Activated CD8-positive, alpha-beta memory T cell treated with anti-CD3 and anti-CD28 coated beads, Interleukin-2, amount 50 U/mL, for 24 hours (primary cell): ENCODE results near the gene MPP3.
"Not testable (repeated sequence)": the region's sequence is repeated elsewhere in the genome, so short reads cannot be mapped to it uniquely, and the experiment has no call there.

ENCODE experiments used
- DNase-seq: peaks from one replicate; pipeline ENCODE4 v3.0.0-alpha.2; 2020; ENCODE audit errors: extremely low read depth

Gene MPP3, protein sequence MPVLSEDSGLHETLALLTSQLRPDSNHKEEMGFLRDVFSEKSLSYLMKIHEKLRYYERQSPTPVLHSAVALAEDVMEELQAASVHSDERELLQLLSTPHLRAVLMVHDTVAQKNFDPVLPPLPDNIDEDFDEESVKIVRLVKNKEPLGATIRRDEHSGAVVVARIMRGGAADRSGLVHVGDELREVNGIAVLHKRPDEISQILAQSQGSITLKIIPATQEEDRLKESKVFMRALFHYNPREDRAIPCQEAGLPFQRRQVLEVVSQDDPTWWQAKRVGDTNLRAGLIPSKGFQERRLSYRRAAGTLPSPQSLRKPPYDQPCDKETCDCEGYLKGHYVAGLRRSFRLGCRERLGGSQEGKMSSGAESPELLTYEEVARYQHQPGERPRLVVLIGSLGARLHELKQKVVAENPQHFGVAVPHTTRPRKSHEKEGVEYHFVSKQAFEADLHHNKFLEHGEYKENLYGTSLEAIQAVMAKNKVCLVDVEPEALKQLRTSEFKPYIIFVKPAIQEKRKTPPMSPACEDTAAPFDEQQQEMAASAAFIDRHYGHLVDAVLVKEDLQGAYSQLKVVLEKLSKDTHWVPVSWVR

DNA sequence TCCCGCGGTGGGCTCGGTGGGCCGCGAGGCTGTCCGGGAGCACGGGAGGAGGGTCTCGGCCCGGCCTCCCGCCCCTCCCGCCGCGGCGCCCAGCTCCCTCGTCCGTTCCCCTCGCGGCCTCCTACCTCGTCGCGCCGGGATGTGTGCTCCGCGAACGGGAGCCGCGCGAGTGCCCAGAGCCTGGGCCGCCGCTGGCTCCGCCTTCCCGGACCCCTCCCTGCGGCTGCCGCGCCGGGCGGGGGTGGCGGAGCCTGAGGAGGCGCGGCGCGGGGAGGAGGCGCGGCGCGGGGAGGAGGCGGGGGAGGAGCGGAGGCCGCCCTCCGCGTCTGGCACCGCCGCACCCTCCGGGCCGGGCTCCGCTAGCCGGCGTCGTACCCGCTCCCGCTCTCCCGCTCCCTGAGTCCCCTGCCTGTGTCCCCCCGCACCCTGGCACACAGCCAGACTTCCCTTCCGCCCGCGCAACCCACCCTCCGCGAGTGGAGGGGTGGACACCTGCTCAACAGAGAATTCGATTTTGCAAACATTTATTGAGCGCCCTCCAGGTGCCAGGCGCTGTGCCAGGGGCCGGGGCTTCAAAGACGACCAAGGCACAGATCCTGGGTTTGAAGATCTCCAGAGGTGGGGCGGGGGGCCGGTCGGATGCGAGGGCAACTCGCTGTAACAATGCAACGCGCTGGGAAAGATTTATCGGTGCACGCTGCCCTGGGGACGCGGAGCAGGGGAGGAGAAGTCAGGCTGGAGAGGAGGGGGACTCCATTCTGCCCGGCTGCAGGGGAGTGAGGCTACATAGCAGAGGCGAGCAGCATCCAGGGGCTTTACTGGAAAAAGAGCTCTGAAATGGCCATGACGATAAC lies at the start of gene MPP3:
MPP3 (minus strand) TSS at position 171 of the 854 bp plus-strand sequence. CDS start 1,240 bp downstream, outside the sequence.
- DNase-seq: no peak

DNA sequence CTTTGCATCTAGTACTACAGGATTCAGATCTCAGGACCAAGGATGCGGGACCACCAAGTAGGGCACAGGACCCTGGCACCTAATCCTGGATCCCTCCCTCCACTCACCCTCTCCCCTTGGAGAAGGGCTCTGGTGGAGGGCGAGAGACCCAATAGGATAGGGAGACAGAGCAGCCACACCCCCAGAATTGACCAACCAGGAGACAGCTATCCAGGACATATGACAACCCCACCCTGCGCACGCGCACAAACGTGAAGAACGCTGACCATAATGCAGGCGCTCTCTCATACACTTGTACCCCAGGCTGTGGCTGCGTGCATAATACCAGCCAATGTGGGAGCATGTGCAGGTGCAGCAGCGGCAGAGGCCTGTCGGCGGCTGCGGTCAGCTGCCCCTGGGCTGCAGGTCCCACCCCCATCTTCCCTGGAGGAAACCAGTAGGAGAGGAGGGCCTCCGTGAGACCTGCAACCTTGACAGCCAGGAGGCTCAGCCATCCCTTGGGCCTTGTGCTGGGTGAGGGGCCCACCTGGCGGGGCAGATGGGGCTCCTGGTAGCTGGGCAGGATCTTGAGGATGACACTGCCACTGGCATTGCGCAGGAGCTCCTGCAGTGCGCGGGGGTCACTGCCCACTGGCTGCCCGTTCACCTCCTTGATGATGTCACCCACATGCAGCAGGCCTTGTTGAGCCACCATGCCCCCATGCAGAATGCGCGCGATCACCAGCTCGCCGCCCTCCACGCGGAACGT lies 49.0 kb upstream of the MPP3 start:
- DNase-seq: no peak

DNA sequence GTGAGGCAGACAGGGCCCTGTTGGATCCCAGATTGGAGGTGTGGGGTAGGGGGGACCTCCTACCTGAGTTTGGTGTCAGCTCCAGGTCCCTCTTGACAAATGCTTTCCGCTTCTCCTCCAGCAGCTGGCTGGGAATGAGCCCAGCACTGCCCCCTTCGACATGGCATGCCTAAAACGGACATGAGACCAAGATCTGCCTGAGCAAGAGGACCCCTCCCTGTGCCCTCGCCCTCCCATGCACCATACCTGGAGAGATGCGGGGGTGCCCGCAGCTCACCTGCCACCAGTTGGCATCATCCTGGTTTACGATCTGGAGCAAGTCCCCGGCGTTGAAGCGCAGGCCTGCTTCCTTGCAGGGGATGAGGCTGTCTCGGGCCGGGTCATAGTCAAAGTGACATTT lies 48.2 kb upstream of the MPP3 start:
- no peak for DNase-seq

DNA sequence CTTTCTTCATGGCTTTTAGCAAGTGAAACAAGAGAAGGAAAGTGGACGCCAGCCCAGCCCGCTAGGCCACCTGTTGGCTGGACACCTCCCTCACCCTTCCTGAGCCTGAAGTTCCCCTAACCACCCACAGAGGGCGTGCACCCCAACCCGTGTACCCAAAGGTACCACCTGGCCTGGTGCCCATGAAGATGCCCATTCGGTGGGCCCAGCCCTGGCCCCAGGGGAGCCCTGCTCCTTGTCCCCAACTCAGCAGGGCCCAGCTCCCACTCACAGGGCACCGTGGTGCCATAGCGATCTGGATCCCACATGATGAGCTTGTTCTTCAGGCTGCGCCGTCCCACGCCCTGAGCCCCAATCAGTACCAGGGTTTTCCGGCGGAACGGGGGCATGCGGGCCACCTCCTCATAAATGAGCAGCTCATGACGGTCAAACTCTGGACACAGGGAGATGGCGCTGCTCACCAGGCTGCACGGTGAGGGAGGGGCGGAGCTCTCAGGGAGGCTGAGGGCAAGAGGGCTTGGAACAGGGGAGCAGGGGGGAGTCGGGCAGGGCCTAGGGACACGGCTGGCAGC lies 47.6 kb upstream of the MPP3 start:
- DNase-seq: no peak

DNA sequence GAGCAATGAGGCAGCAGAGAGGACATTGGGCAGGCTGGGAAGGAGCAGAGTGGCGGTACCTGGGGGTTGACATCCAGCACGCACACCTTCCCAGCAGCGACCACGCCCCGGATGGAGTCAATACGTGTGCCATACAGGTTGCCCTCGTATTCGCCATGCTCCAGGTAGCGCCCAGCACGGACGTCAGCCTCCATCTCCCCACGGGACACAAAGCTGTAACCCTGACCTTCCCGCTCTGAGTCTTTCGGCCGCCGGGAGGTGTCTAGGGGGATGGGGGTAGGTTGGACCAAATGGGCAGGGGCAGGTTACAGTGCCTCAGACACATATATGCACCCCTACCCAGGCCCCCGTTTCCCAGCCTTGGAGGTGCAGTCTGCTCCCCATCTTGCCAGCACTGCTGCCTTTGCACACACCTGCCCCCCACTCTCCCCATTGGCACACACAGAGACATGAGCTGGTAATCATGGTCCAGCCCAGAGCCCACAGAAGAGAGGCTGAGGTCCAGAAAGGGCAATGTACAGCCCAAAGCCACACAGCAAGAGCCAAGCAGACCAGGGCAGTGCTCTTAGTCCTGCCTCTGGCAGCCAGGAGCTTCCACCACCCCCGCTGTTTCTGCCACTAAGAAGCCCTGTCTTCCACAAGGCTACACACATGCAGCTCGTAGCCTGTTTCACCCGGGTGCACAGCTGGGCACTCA lies 46.9 kb upstream of the MPP3 start:
- DNase-seq: no peak

DNA sequence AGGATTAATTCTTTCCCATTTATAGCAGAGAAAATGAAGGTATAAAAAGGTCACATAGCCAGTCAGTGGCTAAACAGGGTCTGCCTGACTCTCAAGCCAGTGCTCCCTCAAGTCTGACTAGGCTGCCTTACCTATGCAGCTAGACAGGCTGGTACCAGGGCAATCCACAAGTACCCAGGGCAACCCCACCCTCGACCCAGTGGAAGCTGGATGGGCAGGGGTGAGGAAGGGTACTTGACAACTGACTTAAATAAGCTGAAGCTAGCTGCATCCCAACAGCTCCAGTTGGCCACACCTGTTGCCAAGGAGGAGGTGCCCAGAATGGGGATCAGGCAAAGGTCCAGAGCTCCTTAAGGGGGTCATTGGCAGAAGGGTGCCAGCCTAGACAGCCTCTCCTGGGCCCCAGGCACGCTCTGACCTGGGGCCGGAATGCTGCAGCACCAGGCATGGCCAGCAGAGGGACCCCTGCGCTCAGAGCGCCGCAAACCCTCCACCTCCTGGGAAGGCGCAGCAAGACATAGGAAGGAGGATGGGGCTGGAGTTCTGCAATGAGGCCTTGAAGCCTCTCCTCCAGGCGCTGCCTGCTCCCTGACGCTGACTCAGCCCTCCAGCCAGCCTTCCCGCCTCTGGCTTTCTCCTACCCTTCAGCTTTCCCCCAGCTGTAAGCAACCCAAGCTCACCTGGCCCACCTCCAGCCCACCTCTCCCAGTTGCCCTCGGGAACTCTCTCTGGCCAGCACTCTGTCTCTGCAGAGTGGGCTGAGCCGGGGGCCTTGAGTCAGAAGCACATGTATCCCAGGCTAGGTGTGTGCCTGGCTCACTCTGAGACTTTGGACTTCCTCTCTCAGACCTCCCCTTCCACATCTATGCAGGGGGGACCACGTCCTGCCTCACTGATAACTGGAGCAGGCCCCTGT lies 45.6 kb upstream of the MPP3 start:
- DNase-seq: peak; percentile 6

DNA sequence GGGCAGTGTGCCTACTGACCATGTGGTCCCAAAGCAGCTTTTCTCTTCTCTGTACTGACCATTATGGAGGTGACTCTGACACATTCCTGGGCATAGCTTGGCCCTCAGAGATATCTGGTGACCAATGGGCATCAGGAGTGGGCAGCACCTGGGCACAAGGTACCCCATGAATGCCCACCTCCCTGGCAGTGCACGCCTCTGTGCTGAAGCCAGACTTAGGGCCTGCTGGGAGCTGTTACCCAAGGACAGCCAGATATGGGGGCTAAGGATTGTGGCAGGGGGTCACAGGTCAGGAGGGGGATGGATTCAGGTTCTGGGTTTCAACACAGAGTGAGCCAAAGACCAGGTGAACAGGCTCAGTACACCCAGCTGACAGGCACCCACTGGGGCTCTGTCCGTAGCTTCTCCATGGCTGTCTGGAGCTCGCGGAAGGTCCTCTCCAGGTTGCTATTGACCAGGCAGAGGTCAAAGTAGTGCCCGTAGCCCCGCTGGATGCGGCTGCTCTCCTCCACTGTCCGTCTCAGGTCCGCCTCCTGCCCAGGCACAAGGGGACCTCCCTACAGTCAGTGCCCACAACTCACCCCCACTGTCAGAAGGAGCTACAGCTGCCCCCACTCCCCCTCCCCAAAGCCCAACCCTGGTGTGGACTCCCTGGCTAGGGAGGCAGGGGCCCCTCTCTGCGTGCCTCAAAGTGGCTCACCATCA lies 44.7 kb upstream of the MPP3 start:
- DNase-seq: no peak

DNA sequence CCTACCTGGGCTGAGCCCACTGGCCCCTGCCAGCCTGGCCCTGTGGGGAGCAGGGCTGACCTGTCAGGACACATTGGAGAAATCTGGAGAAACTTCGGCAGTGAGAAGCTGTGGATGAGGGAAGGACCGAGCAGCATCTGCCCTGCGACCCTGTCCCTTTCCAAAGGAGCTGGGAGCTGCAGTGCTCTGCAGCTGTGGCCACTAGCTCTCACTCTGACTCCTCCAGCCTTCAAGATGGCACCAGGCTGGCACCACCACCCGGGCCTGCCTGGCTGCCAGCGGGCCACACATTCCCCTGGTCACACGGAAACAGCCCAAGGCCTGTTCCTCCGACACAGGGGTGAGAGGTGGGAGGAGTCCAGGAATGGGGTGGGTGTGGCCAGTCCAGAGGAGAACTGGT lies 44.1 kb upstream of the MPP3 start:
- DNase-seq: no peak

DNA sequence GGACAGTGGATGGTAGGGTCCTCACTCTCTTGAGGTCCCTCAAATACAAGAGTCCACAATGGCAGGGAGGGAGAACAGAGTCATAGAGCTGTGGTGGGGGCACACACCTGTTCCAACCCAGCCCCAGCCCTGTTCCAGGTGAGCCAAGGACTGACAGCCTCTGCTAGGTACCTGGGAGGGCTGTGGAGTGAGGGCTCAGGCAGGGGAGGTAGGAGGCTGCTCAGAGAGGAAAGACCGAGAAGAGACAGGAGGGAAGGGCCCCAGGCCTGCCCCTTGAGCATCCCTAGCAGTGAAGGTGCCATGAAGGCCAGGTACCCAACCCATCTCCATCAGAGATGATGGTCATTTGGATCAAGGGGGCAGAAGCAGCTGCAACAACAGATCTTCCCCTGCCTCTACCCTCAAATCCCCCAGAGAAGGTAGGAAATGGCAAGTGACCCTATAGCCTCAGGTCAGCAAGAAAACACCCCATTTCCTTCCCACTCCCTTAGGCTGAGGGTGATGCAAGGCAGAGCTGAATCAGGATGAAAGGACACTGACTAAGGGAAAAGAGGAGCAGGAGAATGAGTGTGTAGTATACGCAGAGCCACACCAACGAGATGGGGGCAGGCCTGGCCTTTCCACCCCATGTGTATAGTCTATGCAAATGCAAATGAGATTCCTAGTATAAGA lies 42.7 kb upstream of the MPP3 start:
- no peak for DNase-seq

DNA sequence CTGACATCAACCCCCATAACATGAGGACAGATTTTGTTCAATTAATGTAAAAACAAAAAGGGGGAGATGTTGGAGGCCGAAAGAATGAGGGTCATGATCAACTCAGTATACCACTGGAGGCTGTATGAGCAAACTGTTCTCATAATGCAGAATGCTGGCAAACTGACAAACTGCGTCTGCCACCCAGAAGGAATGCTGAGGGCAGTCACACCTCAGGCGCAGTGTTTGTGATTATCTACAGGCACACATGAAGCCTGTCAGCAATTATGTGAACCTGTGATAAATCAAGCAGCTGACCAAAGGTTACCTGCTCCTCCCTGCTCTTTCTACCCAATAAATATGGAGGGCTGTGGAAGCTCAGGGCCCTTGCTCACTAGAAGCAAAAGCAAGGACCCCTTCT lies 41.3 kb upstream of the MPP3 start:
- DNase-seq: no peak

DNA sequence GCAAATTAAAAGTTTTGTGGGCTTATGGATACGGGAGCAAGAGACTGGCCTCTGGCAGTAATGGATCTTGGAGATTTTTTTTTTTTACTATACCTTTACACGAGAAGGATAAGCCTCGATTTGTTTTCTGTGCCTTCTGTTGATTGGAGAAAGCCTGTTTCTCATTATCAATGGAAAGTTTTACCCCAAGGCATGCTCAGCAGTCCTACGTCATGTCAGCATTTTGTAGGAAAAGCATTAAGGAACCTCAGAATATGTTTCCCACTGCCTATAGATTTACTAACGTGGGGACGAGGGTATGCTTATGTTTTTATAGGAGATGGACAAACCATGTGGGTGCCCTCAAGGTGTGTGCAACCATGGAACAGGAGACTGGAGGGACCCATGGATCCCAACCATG lies 40.9 kb upstream of the MPP3 start:
- DNase-seq: no peak

DNA sequence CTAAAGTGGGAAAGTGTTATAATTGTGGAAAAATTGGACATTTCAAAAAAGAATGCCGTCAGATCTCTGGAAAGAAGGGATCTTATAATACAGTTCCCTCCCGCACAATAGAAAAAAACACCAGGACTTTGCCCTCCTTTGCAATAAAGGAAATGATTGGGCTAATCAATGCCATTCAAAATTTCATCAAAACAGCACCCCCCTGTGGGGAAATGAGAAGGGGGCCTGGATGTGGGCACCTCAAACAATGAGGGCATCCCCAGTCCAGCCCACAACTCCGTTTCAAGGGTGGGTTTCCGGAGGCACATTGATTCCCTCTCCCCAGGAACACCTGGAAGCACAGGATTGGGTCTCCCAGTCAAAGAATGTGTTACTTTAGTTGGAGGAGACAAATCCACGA lies 40.1 kb upstream of the MPP3 start:
- DNase-seq: no peak

DNA sequence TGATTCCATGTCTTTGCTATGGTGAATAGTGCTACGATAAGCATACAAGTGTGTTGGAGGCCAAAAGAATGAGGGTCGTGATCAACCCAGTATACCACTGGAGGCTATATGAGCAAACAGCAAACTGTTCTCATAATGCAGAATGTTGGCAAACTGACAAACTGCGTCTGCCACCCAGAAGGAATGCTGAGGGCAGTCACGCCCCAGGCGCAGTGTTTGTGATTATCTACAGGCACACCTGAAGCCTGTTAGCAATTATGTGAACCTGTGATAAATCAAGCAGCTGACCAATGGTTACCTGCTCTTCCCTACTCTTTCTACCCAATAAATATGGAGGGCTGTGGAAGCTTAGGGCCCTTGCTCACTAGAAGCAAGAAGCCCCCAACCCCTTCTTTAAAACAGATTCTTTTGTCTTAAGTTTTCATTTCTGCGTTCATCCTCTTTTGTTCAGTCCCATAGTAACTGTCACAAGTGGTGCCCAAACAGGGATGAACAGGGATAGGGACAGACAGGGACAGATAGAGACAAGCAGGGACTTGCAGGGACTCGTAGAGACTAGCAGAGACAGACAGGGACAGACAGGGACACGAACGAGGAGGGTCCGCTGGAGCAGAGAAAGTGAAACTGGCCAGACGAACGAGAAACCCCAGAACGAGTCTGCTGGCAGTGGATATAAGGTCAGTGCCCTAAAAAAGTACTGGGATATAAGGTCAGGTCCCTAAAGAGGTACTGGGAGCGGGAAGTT lies 39.2 kb upstream of the MPP3 start:
- no peak for DNase-seq

DNA sequence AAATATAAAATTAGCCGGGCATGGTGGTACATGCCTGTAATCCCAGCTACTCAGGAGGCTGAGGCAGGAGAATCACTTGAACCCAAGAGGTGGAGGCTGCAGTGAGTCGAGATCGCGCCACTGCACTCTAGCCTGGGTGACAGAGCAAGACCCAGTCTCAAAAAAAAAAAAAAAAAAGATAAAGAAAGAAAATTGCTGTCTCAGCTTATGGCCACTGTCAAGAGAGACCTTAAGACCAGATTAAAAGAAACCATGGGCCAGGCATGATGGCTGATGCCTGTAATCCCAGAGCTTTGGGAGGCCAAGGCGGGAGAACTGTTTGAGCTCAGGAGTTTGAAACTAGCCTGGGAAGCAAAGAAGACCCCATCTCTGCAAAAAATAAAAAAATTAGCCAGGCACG lies 36.1 kb upstream of the MPP3 start:
- DNase-seq: not testable (repeated sequence)

DNA sequence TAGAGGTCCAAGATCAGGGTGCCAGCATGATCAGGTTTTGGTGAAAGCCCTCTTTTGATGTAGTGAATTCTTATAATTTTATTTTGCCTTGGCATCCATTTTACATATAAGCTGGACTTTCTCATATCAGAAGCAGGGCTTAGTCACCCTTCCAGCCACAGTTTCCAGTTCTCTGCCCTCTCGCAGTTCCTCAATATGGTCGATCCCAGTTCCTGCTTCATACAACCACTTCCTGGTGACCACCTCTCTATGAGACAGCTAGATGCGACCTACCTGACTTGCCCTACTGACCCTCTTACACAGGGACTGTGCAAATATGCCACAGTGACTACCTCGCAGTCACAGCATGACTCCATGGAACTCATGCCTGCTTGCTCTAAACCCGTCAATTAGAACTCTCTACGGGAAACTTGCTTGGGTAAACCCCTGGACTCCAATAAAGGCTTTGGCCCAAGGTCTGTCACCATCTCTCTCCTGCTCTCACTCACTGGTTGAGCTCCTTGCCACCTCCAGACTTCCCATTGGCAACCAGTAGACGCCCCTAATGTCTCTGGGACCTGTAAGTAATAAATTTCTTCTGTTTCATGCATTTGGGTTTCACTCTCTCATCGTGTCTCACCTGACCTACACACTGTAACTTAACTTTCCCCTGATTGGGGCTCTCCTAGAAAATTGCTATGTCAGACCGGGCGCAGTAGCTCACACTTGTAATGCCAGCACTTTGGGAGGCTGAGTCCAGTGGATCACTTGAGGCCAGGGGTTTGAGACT lies 35.5 kb upstream of the MPP3 start:
- no peak for DNase-seq

DNA sequence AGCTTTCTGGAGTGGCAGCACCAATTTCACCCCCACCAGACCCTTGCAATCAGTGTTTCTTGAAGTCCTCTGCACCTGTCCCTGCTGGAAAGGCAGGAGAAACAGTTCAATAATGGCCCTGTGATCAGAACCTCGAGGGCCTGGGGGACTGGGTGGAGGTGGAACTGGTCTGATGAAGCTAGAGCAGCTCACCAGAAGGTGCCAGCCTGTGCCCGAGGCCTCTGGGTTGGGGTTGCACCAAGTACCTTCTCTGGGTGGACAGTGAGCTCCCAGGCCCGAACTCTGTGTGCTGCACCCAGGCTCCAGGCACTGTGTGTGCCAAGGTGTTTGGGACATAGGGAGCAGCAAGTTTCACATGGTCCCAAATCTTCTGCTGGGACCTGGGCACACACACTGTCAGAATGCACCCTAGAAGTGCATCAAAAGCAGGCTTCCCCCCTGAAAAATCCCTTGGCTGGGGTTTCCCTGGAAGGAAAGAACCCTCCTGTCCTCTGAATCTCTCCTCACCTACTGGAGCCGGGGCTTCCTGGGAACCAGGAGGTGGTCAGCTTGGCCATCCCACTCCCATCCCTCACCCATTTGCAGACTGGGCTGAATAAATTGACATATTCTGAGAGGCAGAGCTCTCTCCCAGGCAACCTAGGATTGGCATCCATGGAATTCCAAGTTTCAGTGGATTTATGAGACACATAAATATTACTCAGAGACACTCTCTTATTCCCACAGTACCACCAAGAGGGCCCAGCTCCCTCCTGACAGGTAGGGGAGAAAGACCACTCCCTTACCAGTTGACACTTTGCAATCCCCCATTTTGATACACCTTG lies 31.4 kb upstream of the MPP3 start:
- no peak for DNase-seq
